HG02642 (cell line): ENCODE results near the gene LRP1B.

ENCODE experiments used
- ATAC-seq: cut with Tn5 transposase; IDR thresholded peaks from one replicate; pipeline ENCODE4 v1.9.1; 2021; ENCODE audit warnings: mild to moderate bottlenecking; ENCODE audit not compliant: unreplicated experiment, poor library complexity

Gene LRP1B

DNA sequence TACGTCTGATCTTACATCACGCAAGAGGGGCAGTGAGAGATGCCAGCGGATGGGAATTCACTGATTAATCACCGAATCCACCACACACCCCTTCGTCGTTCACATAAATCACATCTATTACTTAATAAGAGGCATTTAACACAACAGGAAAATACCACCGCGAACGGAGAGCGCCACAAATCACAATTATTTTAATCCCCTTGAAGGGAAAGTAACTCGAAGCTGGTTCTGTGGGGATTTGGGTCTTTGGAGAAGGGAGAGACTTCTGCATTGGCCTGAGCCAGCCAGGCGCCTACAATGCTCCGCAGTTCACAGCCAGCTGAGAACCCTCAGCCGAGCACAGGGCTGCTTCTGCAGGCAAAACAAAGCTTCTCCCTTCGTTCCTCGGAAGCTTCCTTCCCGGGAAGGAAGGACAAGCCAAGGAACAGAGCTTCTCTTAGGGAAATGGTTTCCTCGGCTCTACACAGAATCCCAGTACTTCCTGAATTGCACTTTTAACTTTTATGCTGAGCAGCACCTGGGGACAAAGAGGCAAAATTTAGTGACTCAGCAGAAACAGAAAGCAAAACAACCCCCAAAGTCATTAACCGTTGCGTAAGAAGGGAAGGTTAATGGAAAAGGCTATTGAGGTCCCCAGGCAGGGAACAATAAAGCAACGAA, at the start of gene LRP1B:
TSS of gene LRP1B (minus strand) at position 7 of the 660 bp plus-strand sequence. CDS start 287 bp downstream, outside the sequence.
- ATAC-seq: no peak

- ATAC-seq: no peak
Observed at GRCh38 chr2:142179686-142180085, 48.9 kb upstream of the LRP1B start.

DNA sequence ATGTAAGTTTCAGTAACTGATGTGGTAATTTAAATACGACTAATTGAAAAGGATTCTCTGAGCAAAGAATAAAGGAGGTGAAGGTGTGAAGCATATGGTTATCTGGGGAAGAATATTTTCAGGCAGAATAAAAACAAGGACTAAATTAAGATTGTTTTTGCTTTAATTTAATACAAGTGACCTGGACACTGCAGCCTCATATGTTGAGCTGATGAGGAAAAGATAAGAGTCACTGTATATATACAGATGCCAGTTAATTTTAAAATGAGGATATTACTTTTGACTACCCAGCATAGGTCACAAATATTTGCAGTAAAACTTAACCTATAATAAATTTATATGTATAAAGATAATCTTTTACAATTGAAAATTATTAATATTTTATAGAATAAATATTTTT, 47.8 kb upstream of the LRP1B start:
- no peak for ATAC-seq

DNA sequence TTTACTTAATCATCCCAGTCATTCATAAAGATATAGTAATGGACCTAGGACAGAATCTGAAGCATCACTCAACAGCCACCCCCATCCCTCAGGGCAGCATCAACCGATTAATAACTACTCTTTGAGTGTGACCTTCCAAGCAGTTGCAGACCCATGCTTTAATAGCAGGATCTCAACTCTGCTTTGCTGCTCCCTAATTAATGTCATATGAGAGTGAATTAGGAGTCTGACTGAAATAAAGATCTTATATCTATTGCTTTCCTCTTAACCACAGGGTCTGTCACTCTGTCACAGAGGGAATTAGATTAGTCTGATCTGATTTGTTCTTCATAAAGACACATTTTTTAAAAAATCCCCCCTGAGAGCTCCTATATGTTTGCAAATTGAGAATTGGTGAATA, 46.1 kb upstream of the LRP1B start:
- no peak for ATAC-seq

DNA sequence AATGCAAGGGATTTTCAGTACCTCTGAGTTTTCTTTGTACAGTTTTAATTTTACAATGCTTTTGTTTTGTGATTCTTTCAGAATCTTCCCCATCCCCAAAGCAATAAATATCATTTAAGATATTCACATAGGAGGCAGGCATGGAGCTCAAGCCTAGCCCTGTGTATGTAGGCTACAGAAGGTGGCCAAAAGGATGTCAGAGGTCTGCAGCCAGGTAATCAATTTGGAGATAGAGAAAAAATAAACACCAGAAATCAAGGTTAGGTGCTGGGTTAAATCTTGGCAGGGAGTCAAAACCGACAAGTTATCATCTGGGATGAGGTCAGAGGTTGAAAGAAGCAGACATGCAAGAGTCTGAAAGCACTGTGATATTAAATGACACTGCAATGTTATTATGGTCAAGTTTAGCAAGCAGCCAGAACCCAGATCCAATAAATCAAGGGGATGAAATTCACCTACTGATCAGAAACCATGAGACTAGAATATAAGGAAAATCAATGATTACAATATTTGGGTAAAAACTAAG, 45.1 kb upstream of the LRP1B start:
- ATAC-seq: no peak

GRCh38 chr2:142174176-142174575, 43.4 kb upstream of the LRP1B start:
- no peak for ATAC-seq

GRCh38 chr2:142170847-142171246, 40.0 kb upstream of the LRP1B start:
- ATAC-seq: no peak

- ATAC-seq: peak; percentile 98
Observed at GRCh38 chr2:142165790-142166189, 35.0 kb upstream of the LRP1B start.

GRCh38 chr2:142153601-142154000, 22.8 kb upstream of the LRP1B start:
- ATAC-seq: no peak

- ATAC-seq: no peak
Observed at GRCh38 chr2:142150453-142150852, 19.6 kb upstream of the LRP1B start.

DNA sequence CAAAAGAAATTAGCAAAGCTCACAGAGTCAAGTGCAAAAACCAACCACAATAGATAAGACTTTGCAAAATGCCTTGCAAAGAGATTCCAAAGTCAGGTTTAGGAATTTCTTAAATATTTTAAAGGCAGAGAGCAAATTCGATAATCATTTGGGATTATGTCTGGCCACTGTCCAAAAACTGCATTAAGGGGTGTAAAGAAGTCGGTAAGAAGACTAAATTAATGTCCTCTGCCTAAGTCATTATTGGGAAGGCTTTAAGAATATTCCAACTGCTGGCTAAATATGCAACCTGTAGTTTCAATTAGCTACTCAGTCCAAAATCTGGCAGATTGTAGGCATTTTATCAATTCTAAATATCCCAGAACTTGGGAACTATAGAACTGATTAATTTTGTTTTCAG, 13.7 kb upstream of the LRP1B start:
- ATAC-seq: no peak

DNA sequence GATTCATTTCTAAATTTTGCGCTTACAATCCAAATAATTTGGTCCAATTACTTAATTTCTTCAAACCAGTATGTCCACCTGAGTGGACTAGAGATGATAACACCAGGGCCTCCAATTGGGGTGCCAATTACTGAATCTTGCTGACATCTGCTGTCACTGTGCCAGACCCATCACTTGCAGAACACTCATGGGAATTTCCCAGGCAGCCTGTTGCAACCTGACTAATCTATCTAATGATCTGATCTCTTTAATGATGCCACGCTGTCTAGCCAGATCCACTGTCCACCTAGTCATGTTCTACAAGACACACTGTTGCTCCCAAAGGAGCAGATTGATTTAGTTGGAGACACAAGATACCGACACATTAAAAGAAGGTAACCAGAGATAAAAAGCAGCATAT, 11.8 kb upstream of the LRP1B start:
- no peak for ATAC-seq

GRCh38 chr2:142140434-142140845, 9.6 kb upstream of the LRP1B start:
- no peak for ATAC-seq

- ATAC-seq: no peak
Observed at GRCh38 chr2:142139384-142139783, 8.6 kb upstream of the LRP1B start.

GRCh38 chr2:142136571-142136970, 5.8 kb upstream of the LRP1B start:
- no peak for ATAC-seq

- ATAC-seq: no peak
Observed at GRCh38 chr2:142134911-142135310, 4.1 kb upstream of the LRP1B start.

- ATAC-seq: no peak
Observed at GRCh38 chr2:142130111-142131009, 456 bp downstream of the LRP1B start.

DNA sequence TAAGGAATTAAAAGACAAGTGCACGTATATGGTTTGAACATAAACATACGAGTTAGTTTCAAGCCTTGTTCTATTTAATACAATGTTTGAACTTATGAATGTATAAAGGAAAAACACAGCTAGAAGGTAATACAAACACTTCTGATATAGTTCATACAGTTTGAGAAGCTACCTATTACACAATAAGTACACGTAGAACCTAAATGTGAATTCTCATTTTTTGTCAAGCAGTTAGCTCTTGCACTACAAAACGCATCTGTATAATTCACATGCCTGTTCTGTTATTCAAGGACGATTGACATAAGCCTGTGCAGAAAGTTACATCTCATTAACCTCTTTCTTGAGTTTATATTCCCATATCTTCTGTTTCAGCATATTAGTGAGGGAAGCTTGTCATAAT, 2.7 kb downstream of the LRP1B start:
- ATAC-seq: no peak

DNA sequence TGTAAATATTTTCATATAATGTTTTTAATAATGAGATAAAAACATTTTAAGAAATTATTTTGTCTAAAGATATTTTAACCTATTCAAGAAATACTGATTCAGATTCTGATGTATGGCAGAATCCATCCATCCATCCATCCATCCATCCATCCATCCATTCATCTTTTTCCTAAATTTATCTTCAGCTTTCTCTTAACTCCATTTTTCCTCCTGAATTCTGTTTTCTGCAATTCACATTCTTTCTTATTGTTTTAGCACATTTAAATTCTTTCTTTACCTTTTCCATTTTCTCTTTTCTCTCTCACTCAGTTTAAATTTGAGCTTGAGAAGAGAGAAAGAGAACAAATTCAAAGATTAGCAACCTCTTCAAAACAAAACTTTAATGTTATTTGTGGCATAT, 3.6 kb downstream of the LRP1B start:
- ATAC-seq: no peak

- no peak for ATAC-seq
Observed at GRCh38 chr2:142124706-142125105, 6.1 kb downstream of the LRP1B start.

DNA sequence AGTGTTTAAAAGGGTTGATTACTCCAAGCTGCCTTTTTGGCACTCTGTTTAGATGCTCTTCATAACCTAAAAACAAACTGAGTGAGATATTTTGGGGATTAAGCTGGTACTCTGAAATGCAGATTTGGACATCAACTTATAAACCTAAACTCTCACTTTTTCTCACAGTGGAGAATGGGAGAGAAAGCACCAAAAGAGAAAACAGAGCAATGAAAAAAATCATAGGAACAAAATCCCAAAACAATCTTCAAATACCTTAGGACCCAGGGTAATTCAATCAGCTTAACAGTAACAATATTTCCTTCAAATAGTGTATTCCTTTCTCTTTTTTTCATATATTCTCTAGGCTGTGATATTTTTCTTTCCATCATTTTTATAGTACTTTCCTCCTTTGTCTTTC, 11.5 kb downstream of the LRP1B start:
- ATAC-seq: no peak
